ENCODE measurements around the gene COQ5. TPM values are rescaled to one million over a fixed set of nuclear protein-coding genes. Genes with fewer than 3 reads are reported as not detected.
A peak's percentile ranks its signal among the peaks of the same experiment; 100 is the strongest.

COQ5 gene
- total RNA-seq, 1 donor from 2014 or later = 46.3 TPM

DNA sequence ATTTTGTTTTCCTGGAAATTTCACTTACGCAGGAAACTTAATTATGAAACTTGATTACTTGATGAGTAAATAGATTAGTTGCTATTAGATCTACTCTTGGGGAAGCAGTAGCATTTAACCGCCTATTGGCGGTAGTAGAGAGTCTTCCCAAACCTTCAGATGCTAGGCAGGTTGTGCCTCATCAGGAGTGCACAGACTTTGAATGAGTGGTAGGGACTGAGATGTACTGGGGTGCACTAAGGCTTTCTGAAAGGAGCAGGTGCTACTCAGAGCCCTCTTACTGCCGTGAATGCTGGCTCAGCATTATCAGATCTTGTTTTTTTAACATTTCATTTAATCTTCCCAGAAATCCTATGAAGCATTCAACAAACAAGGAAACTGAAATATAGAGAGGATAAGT, 75.0 kb downstream of the COQ5 start:
- TF ChIP-seq, protein P1, sequence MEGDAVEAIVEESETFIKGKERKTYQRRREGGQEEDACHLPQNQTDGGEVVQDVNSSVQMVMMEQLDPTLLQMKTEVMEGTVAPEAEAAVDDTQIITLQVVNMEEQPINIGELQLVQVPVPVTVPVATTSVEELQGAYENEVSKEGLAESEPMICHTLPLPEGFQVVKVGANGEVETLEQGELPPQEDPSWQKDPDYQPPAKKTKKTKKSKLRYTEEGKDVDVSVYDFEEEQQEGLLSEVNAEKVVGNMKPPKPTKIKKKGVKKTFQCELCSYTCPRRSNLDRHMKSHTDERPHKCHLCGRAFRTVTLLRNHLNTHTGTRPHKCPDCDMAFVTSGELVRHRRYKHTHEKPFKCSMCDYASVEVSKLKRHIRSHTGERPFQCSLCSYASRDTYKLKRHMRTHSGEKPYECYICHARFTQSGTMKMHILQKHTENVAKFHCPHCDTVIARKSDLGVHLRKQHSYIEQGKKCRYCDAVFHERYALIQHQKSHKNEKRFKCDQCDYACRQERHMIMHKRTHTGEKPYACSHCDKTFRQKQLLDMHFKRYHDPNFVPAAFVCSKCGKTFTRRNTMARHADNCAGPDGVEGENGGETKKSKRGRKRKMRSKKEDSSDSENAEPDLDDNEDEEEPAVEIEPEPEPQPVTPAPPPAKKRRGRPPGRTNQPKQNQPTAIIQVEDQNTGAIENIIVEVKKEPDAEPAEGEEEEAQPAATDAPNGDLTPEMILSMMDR (conservative IDR thresholded peaks at IDR 0.05; ENCODE audit: low read depth, low read length) = peak; percentile 70
- H3K4me3 ChIP-seq (ENCODE audit: low read depth, low read length) = no peak overlapping the region
- DNase-seq (ENCODE audit: low read depth) = no peak

Other genes starting within 250 kb of the COQ5 start
- under 0.01 TPM in 2 replicates for gene RNU4-2, start 237.3 kb downstream of the COQ5 start, total RNA-seq
- under 0.01 TPM in 2 replicates for gene RNU4-1, start 235.9 kb downstream of the COQ5 start, total RNA-seq
- gene SIRT4, start 226.8 kb downstream of the COQ5 start, total RNA-seq = 0.35 and 1.2 TPM in 2 replicates
- not detected in 2 replicates for gene PLA2G1B, start 201.4 kb downstream of the COQ5 start, total RNA-seq
- 5.4 and 25.8 TPM in 2 replicates for gene MSI1, start 160.0 kb downstream of the COQ5 start, total RNA-seq
- gene COX6A1, start 91.0 kb downstream of the COQ5 start, total RNA-seq = 572 and 889 TPM in 2 replicates
- 31.1 and 39.1 TPM in 2 replicates for gene TRIAP1, start 82.8 kb downstream of the COQ5 start, total RNA-seq
- gene GATC, start 82.7 kb downstream of the COQ5 start, total RNA-seq = 23.4 and 25.3 TPM in 2 replicates
- 128 and 142 TPM in 2 replicates for gene SRSF9, start 59.4 kb downstream of the COQ5 start, total RNA-seq
- gene DYNLL1, start 33.0 kb downstream of the COQ5 start, total RNA-seq = 357 and 388 TPM in 2 replicates
- 66.9 and 81.2 TPM in 2 replicates for gene RNF10, start 5.2 kb upstream of the COQ5 start, total RNA-seq
- 23.1 and 54.5 TPM in 2 replicates for gene POP5, start 52.2 kb upstream of the COQ5 start, total RNA-seq
- gene CABP1, start 111.5 kb upstream of the COQ5 start, total RNA-seq = 0.14 and 1.1 TPM in 2 replicates
- 99.5 and 124 TPM in 2 replicates for gene MLEC, start 158.0 kb upstream of the COQ5 start, total RNA-seq
- 14.9 and 22.4 TPM in 2 replicates for gene UNC119B, start 181.3 kb upstream of the COQ5 start, total RNA-seq
- gene ACADS, start 196.7 kb upstream of the COQ5 start, total RNA-seq = 16.4 and 25.3 TPM in 2 replicates

All from epithelial cell of proximal tubule (primary cell).